ENCODE measurements around the gene USP15. TPM values are rescaled to one million over a fixed set of nuclear protein-coding genes. Genes with fewer than 3 reads are reported as not detected.

USP15 gene
- total RNA-seq, 1 experiment from 2014 or later = 42.9 TPM

- intact Hi-C loops (cut with micrococcal nuclease; ENCODE audit: unreplicated experiment) = no loop called here
- no peaks in the 10 kb centered on the region for H3K9me3 ChIP-seq
- DNase-seq = no peak
- no peak overlapping the region for H3K4me3 ChIP-seq (ENCODE audit: low read depth, low read length)
- no peaks in the 10 kb centered on the region for H3K9me3 Mint-ChIP-seq (ENCODE audit: unreplicated experiment)
- ChIA-PET CTCF (no interaction called here), POLR2A (no interaction called here)
- no TSS peak for BruUV-seq (replicated peaks)
- no peaks in the 10 kb centered on the region for H3K4me1 Mint-ChIP-seq (ENCODE audit: low read depth, unreplicated experiment)
- no peaks in the 10 kb centered on the region for H3K27me3 Mint-ChIP-seq (ENCODE audit: insufficient read depth, unreplicated experiment)
- H3K36me3 Mint-ChIP-seq (ENCODE audit: insufficient read depth, unreplicated experiment) = no peaks in the 10 kb centered on the region
- no peaks in the 10 kb centered on the region for H3K4me1 ChIP-seq
- H3K27ac Mint-ChIP-seq (ENCODE audit: unreplicated experiment) = no peak overlapping the region
- no peak overlapping the region for H3K4me3 Mint-ChIP-seq (ENCODE audit: unreplicated experiment)
- TF ChIP-seq, protein P1, sequence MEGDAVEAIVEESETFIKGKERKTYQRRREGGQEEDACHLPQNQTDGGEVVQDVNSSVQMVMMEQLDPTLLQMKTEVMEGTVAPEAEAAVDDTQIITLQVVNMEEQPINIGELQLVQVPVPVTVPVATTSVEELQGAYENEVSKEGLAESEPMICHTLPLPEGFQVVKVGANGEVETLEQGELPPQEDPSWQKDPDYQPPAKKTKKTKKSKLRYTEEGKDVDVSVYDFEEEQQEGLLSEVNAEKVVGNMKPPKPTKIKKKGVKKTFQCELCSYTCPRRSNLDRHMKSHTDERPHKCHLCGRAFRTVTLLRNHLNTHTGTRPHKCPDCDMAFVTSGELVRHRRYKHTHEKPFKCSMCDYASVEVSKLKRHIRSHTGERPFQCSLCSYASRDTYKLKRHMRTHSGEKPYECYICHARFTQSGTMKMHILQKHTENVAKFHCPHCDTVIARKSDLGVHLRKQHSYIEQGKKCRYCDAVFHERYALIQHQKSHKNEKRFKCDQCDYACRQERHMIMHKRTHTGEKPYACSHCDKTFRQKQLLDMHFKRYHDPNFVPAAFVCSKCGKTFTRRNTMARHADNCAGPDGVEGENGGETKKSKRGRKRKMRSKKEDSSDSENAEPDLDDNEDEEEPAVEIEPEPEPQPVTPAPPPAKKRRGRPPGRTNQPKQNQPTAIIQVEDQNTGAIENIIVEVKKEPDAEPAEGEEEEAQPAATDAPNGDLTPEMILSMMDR (IDR thresholded peaks at IDR 0.05; ENCODE audit: insufficient read depth in 1 of 2, low read depth in 1 of 2, low read length in 1 of 2, severe bottlenecking in 1 of 2, unreplicated experiment in 1 of 2) = no peak
- H3K27me3 ChIP-seq (replicated peaks; ENCODE audit: control insufficient read depth, insufficient read depth, low read length) = no peaks in the 10 kb centered on the region
- H3K36me3 ChIP-seq (ENCODE audit: control insufficient read depth, insufficient read depth, low read length) = no peaks in the 10 kb centered on the region
Measured at GRCh38 chr12:62284749-62285148, 24.5 kb downstream of the USP15 start.

DNA sequence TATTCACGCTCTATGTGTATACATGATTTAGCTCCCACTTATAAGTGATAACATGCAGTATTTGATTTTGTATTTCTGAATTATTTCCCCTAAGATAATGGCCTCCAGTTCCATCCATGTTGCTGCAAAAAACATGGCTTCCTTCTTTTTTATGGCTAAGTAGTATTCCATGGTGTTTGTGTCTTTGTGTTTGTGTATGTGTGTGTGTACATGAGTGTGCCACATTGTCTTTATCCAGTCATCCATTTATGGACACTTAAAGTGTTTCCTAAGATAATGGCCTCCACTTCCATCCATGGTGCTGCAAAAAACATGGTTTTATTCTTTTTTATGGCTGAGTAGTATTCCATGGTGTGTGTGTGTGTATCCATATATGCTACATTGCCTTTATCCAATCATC is 25.1 kb downstream of the USP15 start:
- no peaks in the 10 kb centered on the region for H3K27me3 Mint-ChIP-seq (ENCODE audit: insufficient read depth, unreplicated experiment)
- Histone ChIP-seq H3K4me3 (ENCODE audit: low read depth, low read length) (no peak overlapping the region), H3K4me1 (no peaks in the 10 kb centered on the region), H3K27me3 (replicated peaks; ENCODE audit: control insufficient read depth, insufficient read depth, low read length) (no peaks in the 10 kb centered on the region), H3K9me3 (0 out of 2 replicates have a peak, but pooled peaks cover under 1% of the 10 kb centered on the region), H3K36me3 (ENCODE audit: control insufficient read depth, insufficient read depth, low read length) (no peaks in the 10 kb centered on the region)
- H3K36me3 Mint-ChIP-seq (ENCODE audit: insufficient read depth, unreplicated experiment) = no peaks in the 10 kb centered on the region
- no TSS peak for BruUV-seq (replicated peaks)
- ChIA-PET POLR2A (no interaction called here), CTCF (no interaction called here)
- no peak overlapping the region for H3K27ac Mint-ChIP-seq (ENCODE audit: unreplicated experiment)
- TF ChIP-seq, protein P1 (IDR thresholded peaks at IDR 0.05; ENCODE audit: insufficient read depth in 1 of 2, low read depth in 1 of 2, low read length in 1 of 2, severe bottlenecking in 1 of 2, unreplicated experiment in 1 of 2) = no peak
- no peaks in the 10 kb centered on the region for H3K9me3 Mint-ChIP-seq (ENCODE audit: unreplicated experiment)
- H3K4me1 Mint-ChIP-seq (ENCODE audit: low read depth, unreplicated experiment) = no peaks in the 10 kb centered on the region
- DNase-seq = no peak
- intact Hi-C loops (cut with micrococcal nuclease; ENCODE audit: unreplicated experiment) = no loop called here
- H3K4me3 Mint-ChIP-seq (ENCODE audit: unreplicated experiment) = no peak overlapping the region

DNA sequence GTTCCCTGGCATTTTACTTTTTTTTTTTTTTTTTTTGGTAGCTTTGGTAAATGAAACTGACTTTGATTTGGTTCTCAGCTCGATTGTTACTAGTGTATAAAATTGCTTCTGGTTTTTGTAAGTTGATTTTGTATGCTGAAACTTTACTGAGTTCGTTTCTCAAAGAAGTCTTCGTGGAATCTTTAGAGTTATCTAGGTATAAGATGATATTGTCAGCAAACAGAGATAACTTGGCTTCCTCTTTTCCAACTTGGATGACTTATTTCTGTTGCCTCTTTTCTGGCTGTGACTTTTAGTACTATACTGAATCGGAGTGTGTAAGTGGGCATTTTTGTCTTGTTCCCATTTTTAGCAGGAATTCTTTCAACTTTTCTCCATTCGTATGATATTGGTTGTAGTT is 28.1 kb downstream of the USP15 start:
- no peaks in the 10 kb centered on the region for H3K27me3 ChIP-seq (replicated peaks; ENCODE audit: control insufficient read depth, insufficient read depth, low read length)
- H3K4me3 ChIP-seq (ENCODE audit: low read depth, low read length) = no peak overlapping the region
- no peaks in the 10 kb centered on the region for H3K36me3 ChIP-seq (ENCODE audit: control insufficient read depth, insufficient read depth, low read length)
- Mint-ChIP-seq H3K27me3 (ENCODE audit: insufficient read depth, unreplicated experiment) (no peaks in the 10 kb centered on the region), H3K36me3 (ENCODE audit: insufficient read depth, unreplicated experiment) (no peaks in the 10 kb centered on the region), H3K4me3 (ENCODE audit: unreplicated experiment) (no peak overlapping the region), H3K27ac (ENCODE audit: unreplicated experiment) (no peak overlapping the region), H3K9me3 (ENCODE audit: unreplicated experiment) (no peaks in the 10 kb centered on the region), H3K4me1 (ENCODE audit: low read depth, unreplicated experiment) (no peaks in the 10 kb centered on the region)
- intact Hi-C loops (cut with micrococcal nuclease; ENCODE audit: unreplicated experiment) = no loop called here
- BruUV-seq (replicated peaks) = no TSS peak
- no peaks in the 10 kb centered on the region for H3K4me1 ChIP-seq
- TF ChIP-seq, protein P1 (IDR thresholded peaks at IDR 0.05; ENCODE audit: insufficient read depth in 1 of 2, low read depth in 1 of 2, low read length in 1 of 2, severe bottlenecking in 1 of 2, unreplicated experiment in 1 of 2) = no peak
- POLR2A ChIA-PET = no interaction called here
- CTCF ChIA-PET = no interaction called here
- DNase-seq = no peak
- H3K9me3 ChIP-seq = 0 out of 2 replicates have a peak, but pooled peaks cover 2% of the 10 kb centered on the region

Measured in Caco-2 (cell line).